SK-N-SH (cell line): ENCODE measurements around the gene CHID1.

Experiments
- GATA2 ChIP-seq: sonication (generic); formaldehyde crosslinking; IDR thresholded peaks from 2 replicates; pipeline ENCODE4 v1.5.0; 2020; ENCODE audit warnings: mild to moderate bottlenecking, missing genetic modification reagents
- NRF1 ChIP-seq: IDR thresholded peaks from 2 replicates; pipeline ENCODE4 v1.6.1; 2012; ENCODE audit warnings: low read depth, mild to moderate bottlenecking, low read length
- POLR2AphosphoS5 ChIP-seq: IDR thresholded peaks from 2 replicates; pipeline ENCODE4 v1.6.1; 2012; ENCODE audit warnings: low read depth, low read length
- RAD21 ChIP-seq: IDR thresholded peaks from 2 replicates; pipeline ENCODE4 v1.6.1; 2012; ENCODE audit warnings: mild to moderate bottlenecking, low read length
- RFX5 ChIP-seq: IDR thresholded peaks from 2 replicates; pipeline ENCODE4 v1.6.1; 2012; ENCODE audit warnings: mild to moderate bottlenecking, improper control_type of control experiment, low read length
- TEAD4 ChIP-seq: IDR thresholded peaks from 2 replicates; pipeline ENCODE4 v1.4.0; 2012; ENCODE audit warnings: mild to moderate bottlenecking, borderline replicate concordance; ENCODE audit not compliant: insufficient read depth
- TF ChIP-seq, protein P1 (sequence below): fragments of 200-600 bp; sonication (generic); IDR thresholded peaks from 2 replicates; pipeline ENCODE4 v1.6.1; 2017; ENCODE audit warnings: antibody characterized with exemption, mild to moderate bottlenecking, moderate library complexity

- no peak for TF ChIP-seq NRF1
- TF ChIP-seq, protein P1, sequence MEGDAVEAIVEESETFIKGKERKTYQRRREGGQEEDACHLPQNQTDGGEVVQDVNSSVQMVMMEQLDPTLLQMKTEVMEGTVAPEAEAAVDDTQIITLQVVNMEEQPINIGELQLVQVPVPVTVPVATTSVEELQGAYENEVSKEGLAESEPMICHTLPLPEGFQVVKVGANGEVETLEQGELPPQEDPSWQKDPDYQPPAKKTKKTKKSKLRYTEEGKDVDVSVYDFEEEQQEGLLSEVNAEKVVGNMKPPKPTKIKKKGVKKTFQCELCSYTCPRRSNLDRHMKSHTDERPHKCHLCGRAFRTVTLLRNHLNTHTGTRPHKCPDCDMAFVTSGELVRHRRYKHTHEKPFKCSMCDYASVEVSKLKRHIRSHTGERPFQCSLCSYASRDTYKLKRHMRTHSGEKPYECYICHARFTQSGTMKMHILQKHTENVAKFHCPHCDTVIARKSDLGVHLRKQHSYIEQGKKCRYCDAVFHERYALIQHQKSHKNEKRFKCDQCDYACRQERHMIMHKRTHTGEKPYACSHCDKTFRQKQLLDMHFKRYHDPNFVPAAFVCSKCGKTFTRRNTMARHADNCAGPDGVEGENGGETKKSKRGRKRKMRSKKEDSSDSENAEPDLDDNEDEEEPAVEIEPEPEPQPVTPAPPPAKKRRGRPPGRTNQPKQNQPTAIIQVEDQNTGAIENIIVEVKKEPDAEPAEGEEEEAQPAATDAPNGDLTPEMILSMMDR = no peak
- TF ChIP-seq POLR2AphosphoS5 = no peak
- no peak for TF ChIP-seq TEAD4
- TF ChIP-seq GATA2 (CRISPR knock-in tag) = no peak
- TF ChIP-seq RFX5 = no peak
- TF ChIP-seq RAD21 = no peak
These were observed 54.8 kb downstream of the CHID1 start for GRCh38 chr11:855796-856195.
